ENCODE results near the gene BMAL2.

BMAL2 gene

GRCh38 chr12:27330846-27331245, 1.8 kb upstream of the BMAL2 start:
- DNase-seq: no peak

- DNase-seq: no peak
Observed at GRCh38 chr12:27331291-27331926, 1.2 kb upstream of the BMAL2 start.

GRCh38 chr12:27331927-27332324, 710 bp upstream of the BMAL2 start:
- no peak for DNase-seq

GRCh38 chr12:27332407-27332713, 276 bp upstream of the BMAL2 start:
- no peak for DNase-seq

GRCh38 chr12:27333403-27334009, 870 bp downstream of the BMAL2 start:
- peak; percentile 38 for DNase-seq

- DNase-seq: no peak
Observed at GRCh38 chr12:27334042-27334720, 1.5 kb downstream of the BMAL2 start.

- DNase-seq: no peak
Observed at GRCh38 chr12:27334721-27335082, 2.1 kb downstream of the BMAL2 start.

GRCh38 chr12:27335364-27336281, 3.0 kb downstream of the BMAL2 start:
- DNase-seq: no peak

- no peak for DNase-seq
Observed at GRCh38 chr12:27336282-27336653, 3.6 kb downstream of the BMAL2 start.

- DNase-seq: no peak
Observed at GRCh38 chr12:27337376-27337775, 4.7 kb downstream of the BMAL2 start.

- no peak for DNase-seq
Observed at GRCh38 chr12:27338473-27338872, 5.8 kb downstream of the BMAL2 start.

- DNase-seq: no peak
Observed at GRCh38 chr12:27340971-27341370, 8.3 kb downstream of the BMAL2 start.

- no peak for DNase-seq
Observed at GRCh38 chr12:27342536-27342935, 9.9 kb downstream of the BMAL2 start.

GRCh38 chr12:27343255-27344000, 10.8 kb downstream of the BMAL2 start:
- no peak for DNase-seq

GRCh38 chr12:27344246-27344645, 11.6 kb downstream of the BMAL2 start:
- no peak for DNase-seq

- DNase-seq: no peak
Observed at GRCh38 chr12:27344760-27345159, 12.1 kb downstream of the BMAL2 start.

GRCh38 chr12:27345376-27345775, 12.7 kb downstream of the BMAL2 start:
- DNase-seq: no peak

GRCh38 chr12:27347779-27348178, 15.1 kb downstream of the BMAL2 start:
- no peak for DNase-seq

- no peak for DNase-seq
Observed at GRCh38 chr12:27351476-27351875, 18.8 kb downstream of the BMAL2 start.

GRCh38 chr12:27355486-27355885, 22.9 kb downstream of the BMAL2 start:
- no peak for DNase-seq

- no peak for DNase-seq
Observed at GRCh38 chr12:27355979-27356378, 23.3 kb downstream of the BMAL2 start.

GRCh38 chr12:27359578-27360340, 27.1 kb downstream of the BMAL2 start:
- DNase-seq: no peak

Data from stimulated activated CD4-positive, alpha-beta T cell treated with anti-CD3 and anti-CD28 coated beads, Interleukin-12 subunit alpha, Interleukin-12 subunit beta, amount 100 ng/mL, for 4 hours (primary cell).